GM12801 (cell line): ENCODE data around the gene MTURN.

Experiments
- TF ChIP-seq, protein P1 (sequence below): IDR thresholded peaks from one replicate; pipeline ENCODE4 v1.5.1; 2011; ENCODE audit warnings: control low read depth; ENCODE audit not compliant: insufficient read length; ENCODE audit errors: extremely low read depth

The MTURN gene

DNA sequence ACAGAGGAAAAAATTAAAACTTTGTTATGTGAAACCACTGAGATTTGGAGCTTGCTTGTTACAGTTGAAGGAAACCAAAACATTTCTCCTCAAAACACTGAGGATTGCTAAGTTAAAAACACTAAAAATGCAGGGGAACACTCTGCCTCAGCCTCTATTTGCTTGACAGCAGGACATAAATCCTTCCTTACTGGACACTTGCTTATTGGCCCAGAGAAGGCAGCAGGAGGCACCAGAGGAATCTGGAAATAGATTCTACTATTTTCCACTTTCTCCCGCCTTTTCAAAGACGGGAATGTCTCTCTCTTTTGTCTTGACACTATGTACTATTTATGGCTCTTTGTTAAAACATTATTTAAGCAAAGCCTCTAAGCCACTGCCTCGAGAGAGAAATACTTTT lies 67.9 kb downstream of the MTURN start:
- TF ChIP-seq, protein P1, sequence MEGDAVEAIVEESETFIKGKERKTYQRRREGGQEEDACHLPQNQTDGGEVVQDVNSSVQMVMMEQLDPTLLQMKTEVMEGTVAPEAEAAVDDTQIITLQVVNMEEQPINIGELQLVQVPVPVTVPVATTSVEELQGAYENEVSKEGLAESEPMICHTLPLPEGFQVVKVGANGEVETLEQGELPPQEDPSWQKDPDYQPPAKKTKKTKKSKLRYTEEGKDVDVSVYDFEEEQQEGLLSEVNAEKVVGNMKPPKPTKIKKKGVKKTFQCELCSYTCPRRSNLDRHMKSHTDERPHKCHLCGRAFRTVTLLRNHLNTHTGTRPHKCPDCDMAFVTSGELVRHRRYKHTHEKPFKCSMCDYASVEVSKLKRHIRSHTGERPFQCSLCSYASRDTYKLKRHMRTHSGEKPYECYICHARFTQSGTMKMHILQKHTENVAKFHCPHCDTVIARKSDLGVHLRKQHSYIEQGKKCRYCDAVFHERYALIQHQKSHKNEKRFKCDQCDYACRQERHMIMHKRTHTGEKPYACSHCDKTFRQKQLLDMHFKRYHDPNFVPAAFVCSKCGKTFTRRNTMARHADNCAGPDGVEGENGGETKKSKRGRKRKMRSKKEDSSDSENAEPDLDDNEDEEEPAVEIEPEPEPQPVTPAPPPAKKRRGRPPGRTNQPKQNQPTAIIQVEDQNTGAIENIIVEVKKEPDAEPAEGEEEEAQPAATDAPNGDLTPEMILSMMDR = no peak

DNA sequence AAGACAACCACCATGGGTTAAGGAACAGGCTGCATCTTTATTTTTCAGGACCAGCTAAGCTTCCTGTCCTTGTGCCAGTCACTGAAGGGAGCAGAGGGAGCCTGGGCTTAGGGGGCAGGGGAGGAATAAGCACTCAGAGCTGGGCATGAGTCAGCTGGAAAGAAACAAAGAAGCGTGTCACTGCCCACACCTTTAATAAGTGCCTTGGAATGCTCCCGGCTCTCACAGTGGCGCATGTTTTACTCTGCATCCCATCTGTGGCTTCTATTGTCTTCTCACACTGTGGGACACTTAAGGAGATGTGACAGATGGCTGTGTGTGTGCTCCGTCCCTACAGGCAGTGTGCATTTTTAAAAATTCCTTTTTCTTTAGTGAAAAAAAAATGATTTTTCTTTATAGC lies 71.7 kb downstream of the MTURN start:
- TF ChIP-seq, protein P1 = no peak

DNA sequence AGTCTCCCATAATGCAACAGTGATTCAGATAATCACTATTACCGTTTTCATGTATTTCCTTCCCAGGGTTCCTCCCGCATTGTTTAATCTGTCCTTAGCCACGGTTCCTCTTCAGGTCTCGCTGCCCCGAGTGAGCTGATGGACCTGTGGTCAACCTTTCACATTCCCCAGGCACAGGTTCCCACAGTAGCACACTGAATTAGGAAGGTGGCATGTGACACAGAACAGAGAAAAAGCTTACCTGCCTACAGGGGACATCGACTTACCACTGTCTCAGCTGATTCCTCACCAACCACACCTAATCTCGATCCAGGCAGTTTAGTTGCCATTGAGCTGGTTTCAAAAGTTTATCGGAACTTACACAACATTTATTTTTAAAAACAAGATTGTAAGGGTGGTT lies 72.2 kb downstream of the MTURN start:
- TF ChIP-seq, protein P1 = no peak

DNA sequence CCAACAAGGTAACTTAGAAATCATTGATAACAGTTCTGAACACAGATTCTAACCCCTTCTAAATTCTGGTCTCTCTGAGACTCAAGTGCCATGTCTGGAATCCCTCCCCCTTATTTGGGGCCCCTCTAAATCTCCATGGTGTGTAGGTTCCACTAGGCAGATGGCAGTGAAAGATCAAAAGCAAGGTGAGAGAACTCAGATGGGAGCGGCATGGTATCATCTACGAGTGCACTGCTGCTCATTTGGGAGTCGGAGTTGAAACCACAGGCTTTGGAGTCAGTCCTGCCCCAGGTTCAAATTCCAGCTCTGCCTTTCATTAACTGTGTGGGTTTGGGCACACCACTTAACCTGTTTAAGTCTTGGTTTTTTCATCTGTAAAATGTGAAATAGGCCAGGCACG lies 72.6 kb downstream of the MTURN start:
- TF ChIP-seq, protein P1 = no peak

DNA sequence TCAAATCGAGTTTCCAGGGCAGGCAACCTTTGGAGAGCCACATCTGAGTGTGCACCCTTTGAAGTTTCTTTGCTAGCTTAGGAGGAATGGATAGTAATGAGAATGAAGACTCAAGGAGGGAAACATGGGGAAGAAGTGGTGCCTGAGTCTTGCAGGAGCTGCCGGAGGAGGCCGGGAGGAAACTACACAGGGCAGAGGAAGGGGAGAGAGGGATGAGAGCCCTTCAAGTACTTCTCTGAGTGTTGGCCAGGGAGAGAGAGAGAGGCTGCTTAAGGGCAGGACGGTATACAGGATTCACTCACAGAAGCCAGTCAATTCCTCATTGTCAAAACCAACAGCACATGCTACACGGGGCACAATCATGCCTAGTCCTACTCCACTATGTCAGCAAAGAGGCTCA lies 75.2 kb downstream of the MTURN start:
- TF ChIP-seq, protein P1 = no peak
